ENCODE data around the gene KISS1R. TPM values are rescaled to one million over a fixed set of nuclear protein-coding genes. Genes with fewer than 3 reads are reported as not detected.

The KISS1R gene
- total and polyA plus RNA-seq, 3 experiments from 2014 or later = 0.49 to 2.3 (median 1.2) TPM

DNA sequence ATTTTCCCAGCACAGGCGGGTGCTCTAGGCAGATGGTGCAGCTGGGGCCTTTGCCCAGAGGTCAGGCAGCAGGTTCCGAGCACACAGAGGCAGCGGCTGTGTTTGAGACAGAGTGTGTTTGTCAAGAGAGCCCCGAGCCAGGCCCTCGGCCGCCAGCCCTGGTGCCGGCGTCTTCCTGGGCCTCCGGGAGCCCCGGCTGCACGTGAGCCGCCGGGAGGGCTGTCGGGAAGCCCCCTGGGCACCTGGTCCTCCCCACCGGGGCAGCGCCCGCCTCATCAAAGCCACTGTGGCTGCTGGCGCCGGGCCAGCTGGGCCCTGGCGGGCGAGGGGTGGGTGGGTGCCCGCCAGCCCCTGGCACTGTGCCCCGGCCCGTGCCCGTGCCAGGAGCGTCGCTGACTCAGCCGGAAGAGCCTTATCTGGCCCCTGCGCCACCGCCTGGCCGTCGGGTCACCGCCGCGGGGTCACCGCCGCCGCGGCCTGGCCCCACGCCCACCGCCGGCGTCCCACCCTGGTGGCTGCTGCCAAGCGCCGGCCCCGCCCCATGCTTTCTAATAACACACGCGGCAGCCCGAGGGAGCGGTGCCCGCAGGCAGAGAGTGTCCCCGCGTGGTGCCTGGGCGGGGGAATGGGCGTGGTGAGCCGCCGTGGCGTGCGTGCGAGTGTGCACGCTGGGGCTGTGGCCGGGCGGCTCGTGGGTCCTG, 23.6 kb downstream of the KISS1R start:
- no peaks in the 10 kb centered on the region for H3K27me3 ChIP-seq (ENCODE audit: insufficient read depth, low read length, poor library complexity, severe bottlenecking)
- H3K4me3 ChIP-seq (ENCODE audit: low read length) = peak overlapping the region; percentile 22
- Mint-ChIP-seq H3K27me3 (no peaks in the 10 kb centered on the region), H3K36me3 (peaks cover 0 to 4% (median 3%) of the 10 kb centered on the region in 3 donors), H3K4me1 (peaks cover 19 to 26% (median 24%) of the 10 kb centered on the region in 3 donors), H3K4me3 (peak overlapping the region; percentile 58 to 90 (median 76)), H3K9me3 (peaks cover 0 to 2% (median 0%) of the 10 kb centered on the region in 5 donors), H3K27ac (peak overlapping the region; percentile 38 to 94 (median 75))
- peaks cover 13% of the 10 kb centered on the region for H3K4me1 ChIP-seq (ENCODE audit: insufficient read depth, low read length)
- H3K9me3 ChIP-seq (ENCODE audit: low read length) = no peaks in the 10 kb centered on the region
- DNase-seq = peak; percentile 66 to 88 (median 83)
- ChIA-PET CTCF (no interaction called here), POLR2A (no interaction called here)
- H3K27ac ChIP-seq (ENCODE audit: low read depth, low read length) = no peak overlapping the region
- no peaks in the 10 kb centered on the region for H3K36me3 ChIP-seq (ENCODE audit: insufficient read depth, low read length)

- H3K27me3 ChIP-seq (ENCODE audit: insufficient read depth, low read length, poor library complexity, severe bottlenecking) = no peaks in the 10 kb centered on the region
- H3K9me3 ChIP-seq (ENCODE audit: low read length) = no peaks in the 10 kb centered on the region
- no peak overlapping the region for H3K27ac ChIP-seq (ENCODE audit: low read depth, low read length)
- peak overlapping the region; percentile 58 to 76 (median 75) for H3K4me3 Mint-ChIP-seq
- peaks cover 0 to 2% (median 0%) of the 10 kb centered on the region in 5 donors for H3K9me3 Mint-ChIP-seq
- CTCF ChIA-PET = no interaction called here
- POLR2A ChIA-PET = no interaction called here
- H3K4me3 ChIP-seq (ENCODE audit: low read length) = peak overlapping the region; percentile 22
- no peaks in the 10 kb centered on the region for H3K36me3 ChIP-seq (ENCODE audit: insufficient read depth, low read length)
- H3K36me3 Mint-ChIP-seq = peaks cover 0 to 4% (median 3%) of the 10 kb centered on the region in 3 donors
- peak overlapping the region; percentile 0 to 79 (median 56) for H3K27ac Mint-ChIP-seq
- peaks cover 13% of the 10 kb centered on the region for H3K4me1 ChIP-seq (ENCODE audit: insufficient read depth, low read length)
- peaks cover 19 to 26% (median 24%) of the 10 kb centered on the region in 3 donors for H3K4me1 Mint-ChIP-seq
- DNase-seq = no peak
- no peaks in the 10 kb centered on the region for H3K27me3 Mint-ChIP-seq
These were observed 24.4 kb downstream of the KISS1R start for GRCh38 chr19:941292-942132.

- ChIA-PET CTCF (no interaction called here), POLR2A (no interaction called here)
- H3K27ac Mint-ChIP-seq = no peak overlapping the region
- Histone ChIP-seq H3K27me3 (ENCODE audit: insufficient read depth, low read length, poor library complexity, severe bottlenecking) (no peaks in the 10 kb centered on the region), H3K36me3 (ENCODE audit: insufficient read depth, low read length) (no peaks in the 10 kb centered on the region), H3K27ac (ENCODE audit: low read depth, low read length) (no peak overlapping the region), H3K9me3 (ENCODE audit: low read length) (no peaks in the 10 kb centered on the region), H3K4me3 (ENCODE audit: low read length) (no peak overlapping the region), H3K4me1 (ENCODE audit: insufficient read depth, low read length) (peaks cover 13% of the 10 kb centered on the region)
- peaks cover 0 to 2% (median 0%) of the 10 kb centered on the region in 5 donors for H3K9me3 Mint-ChIP-seq
- H3K36me3 Mint-ChIP-seq = peaks cover 0 to 4% (median 3%) of the 10 kb centered on the region in 3 donors
- H3K4me3 Mint-ChIP-seq = no peak overlapping the region
- DNase-seq = no peak
- peaks cover 19 to 25% (median 22%) of the 10 kb centered on the region in 3 donors for H3K4me1 Mint-ChIP-seq
- H3K27me3 Mint-ChIP-seq = no peaks in the 10 kb centered on the region
These were observed 25.1 kb downstream of the KISS1R start for GRCh38 chr19:942133-942645.

GRCh38 chr19:943551-944170, 26.5 kb downstream of the KISS1R start:
- CTCF ChIA-PET = no interaction called here
- H3K9me3 Mint-ChIP-seq = no peaks in the 10 kb centered on the region
- no peak for DNase-seq
- H3K9me3 ChIP-seq (ENCODE audit: low read length) = no peaks in the 10 kb centered on the region
- H3K4me1 ChIP-seq (ENCODE audit: insufficient read depth, low read length) = peaks cover 13% of the 10 kb centered on the region
- H3K27me3 ChIP-seq (ENCODE audit: insufficient read depth, low read length, poor library complexity, severe bottlenecking) = no peaks in the 10 kb centered on the region
- no peak overlapping the region for H3K27ac Mint-ChIP-seq
- H3K4me3 Mint-ChIP-seq = peak overlapping the region in 1 of 7 donors; percentile 43
- POLR2A ChIA-PET = no interaction called here
- H3K4me1 Mint-ChIP-seq = peaks cover 13 to 17% (median 15%) of the 10 kb centered on the region in 3 donors
- no peak overlapping the region for H3K4me3 ChIP-seq (ENCODE audit: low read length)
- H3K27me3 Mint-ChIP-seq = peaks cover 0 to 1% of the 10 kb centered on the region in 2 donors
- H3K27ac ChIP-seq (ENCODE audit: low read depth, low read length) = no peak overlapping the region
- H3K36me3 Mint-ChIP-seq = no peaks in the 10 kb centered on the region
- no peaks in the 10 kb centered on the region for H3K36me3 ChIP-seq (ENCODE audit: insufficient read depth, low read length)

- Mint-ChIP-seq H3K27ac (no peak overlapping the region), H3K27me3 (peaks cover 0 to 1% of the 10 kb centered on the region in 2 donors), H3K9me3 (no peaks in the 10 kb centered on the region), H3K4me3 (no peak overlapping the region), H3K36me3 (no peaks in the 10 kb centered on the region), H3K4me1 (peaks cover 13 to 17% (median 15%) of the 10 kb centered on the region in 3 donors)
- no peak overlapping the region for H3K27ac ChIP-seq (ENCODE audit: low read depth, low read length)
- ChIA-PET CTCF (no interaction called here), POLR2A (no interaction called here)
- DNase-seq = peak in 1 of 5 donors; percentile 70
- no peak overlapping the region for H3K4me3 ChIP-seq (ENCODE audit: low read length)
- H3K9me3 ChIP-seq (ENCODE audit: low read length) = no peaks in the 10 kb centered on the region
- H3K27me3 ChIP-seq (ENCODE audit: insufficient read depth, low read length, poor library complexity, severe bottlenecking) = no peaks in the 10 kb centered on the region
- H3K4me1 ChIP-seq (ENCODE audit: insufficient read depth, low read length) = peaks cover 13% of the 10 kb centered on the region
- no peaks in the 10 kb centered on the region for H3K36me3 ChIP-seq (ENCODE audit: insufficient read depth, low read length)
These were observed 27.0 kb downstream of the KISS1R start for GRCh38 chr19:944171-944567.

DNA sequence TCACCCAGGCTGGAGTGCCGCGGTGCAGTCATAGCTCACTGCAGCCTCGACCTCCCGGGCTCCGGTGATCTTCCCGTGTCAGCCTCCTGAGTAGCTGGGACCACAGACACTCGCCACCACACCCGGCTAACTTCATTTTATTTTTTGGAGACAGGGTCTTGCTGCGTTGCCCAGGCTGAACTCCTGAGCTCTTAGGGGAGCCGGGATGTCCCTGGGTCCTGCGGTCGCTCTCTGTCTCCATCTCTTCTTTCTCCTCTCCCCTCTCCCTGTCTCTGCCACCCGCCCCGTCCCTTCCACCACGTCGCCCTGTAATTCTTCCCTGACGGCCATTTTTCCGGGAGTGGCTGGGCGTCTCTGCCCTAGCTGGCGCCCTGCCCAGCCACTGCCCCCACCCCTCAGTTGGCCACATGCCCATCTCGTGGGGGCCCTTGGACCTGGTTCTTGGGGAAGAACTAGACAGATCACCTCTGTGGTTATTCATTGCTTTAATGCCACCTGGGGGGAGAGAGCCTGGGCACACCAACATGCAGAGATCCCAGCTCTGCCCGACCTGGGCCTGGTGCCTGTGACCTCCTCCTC, 27.6 kb downstream of the KISS1R start:
- H3K4me3 ChIP-seq (ENCODE audit: low read length) = no peak overlapping the region
- ChIA-PET CTCF (no interaction called here), POLR2A (no interaction called here)
- DNase-seq = no peak
- peaks cover 13% of the 10 kb centered on the region for H3K4me1 ChIP-seq (ENCODE audit: insufficient read depth, low read length)
- H3K9me3 ChIP-seq (ENCODE audit: low read length) = no peaks in the 10 kb centered on the region
- Mint-ChIP-seq H3K9me3 (no peaks in the 10 kb centered on the region), H3K27me3 (peaks cover 0 to 1% of the 10 kb centered on the region in 2 donors), H3K4me1 (peaks cover 13 to 16% (median 15%) of the 10 kb centered on the region in 3 donors), H3K27ac (no peak overlapping the region), H3K4me3 (no peak overlapping the region), H3K36me3 (no peaks in the 10 kb centered on the region)
- no peak overlapping the region for H3K27ac ChIP-seq (ENCODE audit: low read depth, low read length)
- no peaks in the 10 kb centered on the region for H3K36me3 ChIP-seq (ENCODE audit: insufficient read depth, low read length)
- H3K27me3 ChIP-seq (ENCODE audit: insufficient read depth, low read length, poor library complexity, severe bottlenecking) = no peaks in the 10 kb centered on the region

DNA sequence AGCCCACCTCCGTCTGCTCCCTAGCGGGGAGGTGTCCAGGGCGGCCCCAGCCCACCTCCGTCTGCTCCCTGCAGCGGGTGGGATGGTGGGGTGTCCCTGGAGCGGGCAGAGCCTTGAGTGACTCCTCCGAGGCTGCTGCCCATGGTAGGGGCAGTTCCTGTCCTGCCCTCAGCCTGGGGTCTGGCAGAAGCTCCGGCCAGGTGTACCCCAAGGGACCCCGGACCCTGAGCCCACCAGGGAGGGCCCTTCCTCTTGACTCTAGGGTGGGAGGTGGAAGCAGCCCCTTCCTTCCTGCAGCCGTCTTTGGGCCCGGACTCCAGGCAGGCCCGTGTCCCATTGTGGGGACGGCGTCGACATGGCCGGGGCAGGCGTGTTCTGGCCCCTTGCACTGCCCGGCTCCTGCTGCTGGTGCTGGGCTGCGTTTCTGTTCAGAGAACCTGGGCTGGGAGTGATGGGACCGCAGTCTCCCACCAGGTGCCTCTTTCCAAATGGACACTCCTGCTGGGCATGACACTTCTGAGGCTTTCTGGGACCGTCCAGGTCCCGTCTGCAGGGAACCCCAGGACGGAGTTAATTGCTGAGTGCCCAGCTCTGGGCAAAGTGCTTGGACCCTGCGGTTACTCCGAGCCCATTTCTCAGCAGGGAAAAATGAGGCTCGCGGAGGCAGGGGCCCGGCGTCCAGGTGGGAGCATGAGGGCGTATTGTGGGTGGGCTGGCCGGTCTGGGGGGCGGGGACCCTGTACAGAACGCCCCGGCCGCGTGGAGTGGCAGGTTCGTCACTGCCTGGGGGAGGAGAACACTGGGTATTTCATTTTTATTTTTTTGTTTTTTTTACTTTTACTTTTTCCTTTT, 28.5 kb downstream of the KISS1R start:
- H3K27me3 Mint-ChIP-seq = peaks cover 0 to 1% of the 10 kb centered on the region in 2 donors
- no peaks in the 10 kb centered on the region for H3K27me3 ChIP-seq (ENCODE audit: insufficient read depth, low read length, poor library complexity, severe bottlenecking)
- no peaks in the 10 kb centered on the region for H3K9me3 ChIP-seq (ENCODE audit: low read length)
- H3K4me1 ChIP-seq (ENCODE audit: insufficient read depth, low read length) = peaks cover 8% of the 10 kb centered on the region
- no peak overlapping the region for H3K4me3 ChIP-seq (ENCODE audit: low read length)
- no peaks in the 10 kb centered on the region for H3K9me3 Mint-ChIP-seq
- no peaks in the 10 kb centered on the region for H3K36me3 Mint-ChIP-seq
- CTCF ChIA-PET = no interaction called here
- no peak overlapping the region for H3K4me3 Mint-ChIP-seq
- H3K36me3 ChIP-seq (ENCODE audit: insufficient read depth, low read length) = no peaks in the 10 kb centered on the region
- POLR2A ChIA-PET = no interaction called here
- DNase-seq = no peak
- peaks cover 6 to 11% (median 7%) of the 10 kb centered on the region in 3 donors for H3K4me1 Mint-ChIP-seq
- no peak overlapping the region for H3K27ac ChIP-seq (ENCODE audit: low read depth, low read length)
- H3K27ac Mint-ChIP-seq = peak overlapping the region in 1 of 8 donors; percentile 21

Measured in CD8-positive, alpha-beta memory T cell (primary cell).